ENCODE measurements around the gene ENAH. TPM values are rescaled to one million over a fixed set of nuclear protein-coding genes. Genes with fewer than 3 reads are reported as not detected.

The ENAH gene
- total and polyA plus RNA-seq, 8 donors, result 8.0 to 62.8 (median 31.9) TPM

DNA sequence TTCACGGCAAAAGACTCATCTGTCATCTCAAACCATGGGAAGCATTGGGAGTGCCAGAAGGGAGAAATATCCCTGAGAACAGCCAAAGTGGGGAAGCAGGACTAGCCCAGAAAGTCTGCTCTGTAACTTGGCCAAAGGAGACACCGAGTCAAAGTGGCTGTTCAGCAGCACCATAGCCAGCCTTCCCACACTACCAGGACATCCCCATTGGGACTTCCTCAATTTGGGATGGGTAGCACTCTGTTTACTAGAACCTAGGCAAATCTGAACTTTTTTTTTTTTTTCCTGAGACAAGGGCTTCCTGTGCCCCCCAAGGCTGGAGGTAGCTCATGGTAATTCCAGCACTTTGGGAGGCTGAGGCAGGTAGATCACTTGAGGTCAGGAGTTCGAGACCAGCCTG lies 93.0 kb downstream of the ENAH start:
- Histone ChIP-seq H3K9me3 (no peaks in the 10 kb centered on the region), H3K4me1 (peaks cover 0 to 3% (median 0%) of the 10 kb centered on the region in 3 donors), H3K4me3 (no peak overlapping the region), H3K27me3 (no peaks in the 10 kb centered on the region), H3K36me3 (no peaks in the 10 kb centered on the region), H3K27ac (no peak overlapping the region)
- DNase-seq, result no peak
- intact Hi-C loops (cut with DNase I), result loop anchor here in 2 of 3 donors (10.0 kb wide), 1 partner anchor 215 kb away; the partner anchor contains the start of gene SRP9 (in 2 of the 2)
- no peak for FAIRE-seq
- WGBS, 2 donors, result 92 to 98% methylated on average over 3 of the region's 3 CpGs
- TF ChIP-seq, protein P1, sequence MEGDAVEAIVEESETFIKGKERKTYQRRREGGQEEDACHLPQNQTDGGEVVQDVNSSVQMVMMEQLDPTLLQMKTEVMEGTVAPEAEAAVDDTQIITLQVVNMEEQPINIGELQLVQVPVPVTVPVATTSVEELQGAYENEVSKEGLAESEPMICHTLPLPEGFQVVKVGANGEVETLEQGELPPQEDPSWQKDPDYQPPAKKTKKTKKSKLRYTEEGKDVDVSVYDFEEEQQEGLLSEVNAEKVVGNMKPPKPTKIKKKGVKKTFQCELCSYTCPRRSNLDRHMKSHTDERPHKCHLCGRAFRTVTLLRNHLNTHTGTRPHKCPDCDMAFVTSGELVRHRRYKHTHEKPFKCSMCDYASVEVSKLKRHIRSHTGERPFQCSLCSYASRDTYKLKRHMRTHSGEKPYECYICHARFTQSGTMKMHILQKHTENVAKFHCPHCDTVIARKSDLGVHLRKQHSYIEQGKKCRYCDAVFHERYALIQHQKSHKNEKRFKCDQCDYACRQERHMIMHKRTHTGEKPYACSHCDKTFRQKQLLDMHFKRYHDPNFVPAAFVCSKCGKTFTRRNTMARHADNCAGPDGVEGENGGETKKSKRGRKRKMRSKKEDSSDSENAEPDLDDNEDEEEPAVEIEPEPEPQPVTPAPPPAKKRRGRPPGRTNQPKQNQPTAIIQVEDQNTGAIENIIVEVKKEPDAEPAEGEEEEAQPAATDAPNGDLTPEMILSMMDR (IDR thresholded peaks at IDR 0.05), result no peak
- ATAC-seq, result no peak

DNA sequence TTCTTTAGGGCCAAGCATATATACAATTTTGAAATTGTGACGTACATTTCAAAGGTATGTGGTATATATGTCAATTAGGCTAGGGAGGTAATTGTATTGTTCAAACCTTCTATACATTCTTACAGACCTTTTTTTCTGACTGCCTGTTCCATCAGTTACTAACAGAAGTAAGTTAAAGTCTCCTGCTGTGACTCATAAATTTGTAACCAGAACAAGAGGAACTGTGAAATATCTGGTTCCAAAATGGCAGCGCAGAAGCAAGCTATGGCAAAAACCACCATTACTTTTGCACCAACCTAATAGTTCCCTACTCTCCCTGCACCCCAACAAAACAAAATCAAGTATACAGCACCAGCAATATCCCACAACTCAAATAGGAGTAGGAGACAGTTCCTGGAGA lies 93.6 kb downstream of the ENAH start:
- 96 to 97% methylated on average over 2 of the region's 2 CpGs for WGBS, 2 donors
- no peak for DNase-seq
- TF ChIP-seq, protein P1 (IDR thresholded peaks at IDR 0.05), result no peak

DNA sequence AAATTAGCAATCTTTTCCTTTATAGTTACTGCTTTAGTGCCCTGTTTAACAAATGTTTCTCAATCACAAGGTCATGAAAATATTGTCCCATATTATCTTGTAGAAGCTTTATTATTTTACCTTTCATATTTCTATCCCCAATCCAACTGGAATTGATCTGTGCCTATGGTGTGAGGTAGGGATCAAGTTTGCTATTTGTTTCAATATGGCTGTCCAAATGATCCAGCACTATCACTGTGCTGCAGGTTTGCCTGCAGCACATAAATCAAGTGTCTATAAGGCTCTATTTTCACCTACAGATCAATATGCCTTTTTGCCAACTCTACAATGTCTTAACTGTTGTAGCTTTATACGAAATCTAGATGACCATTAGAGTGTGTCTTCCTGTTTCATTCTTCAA lies 96.2 kb downstream of the ENAH start:
- Histone ChIP-seq H3K27me3 (no peaks in the 10 kb centered on the region), H3K4me1 (no peaks in the 10 kb centered on the region), H3K27ac (no peak overlapping the region), H3K9me3 (no peaks in the 10 kb centered on the region), H3K4me3 (no peak overlapping the region), H3K36me3 (no peaks in the 10 kb centered on the region)
- FAIRE-seq (no peak), ATAC-seq (no peak), DNase-seq (no peak)
- TF ChIP-seq, protein P1 (IDR thresholded peaks at IDR 0.05), result no peak
- intact Hi-C loops (cut with DNase I), result loop anchor here in 2 of 3 donors (10.0 kb wide), 1 partner anchor 218 kb away; the partner anchor contains the start of gene SRP9 (in 2 of the 2)
- 94 to 100% methylated on average over 1 of the region's 1 CpG for WGBS, 2 donors

More for the DNA sequence above, 93.6 kb downstream of the ENAH start:
- intact Hi-C loops (cut with DNase I), result loop anchor here in 2 of 3 donors (10.0 kb wide), 1 partner anchor 215 kb away; the partner anchor contains the start of gene SRP9 (in 2 of the 2)
- ATAC-seq (no peak), FAIRE-seq (no peak)
- Histone ChIP-seq H3K4me3 (no peak overlapping the region), H3K4me1 (peaks cover 0 to 3% (median 0%) of the 10 kb centered on the region in 3 donors), H3K27me3 (no peaks in the 10 kb centered on the region), H3K36me3 (no peaks in the 10 kb centered on the region), H3K9me3 (no peaks in the 10 kb centered on the region), H3K27ac (no peak overlapping the region)

DNA sequence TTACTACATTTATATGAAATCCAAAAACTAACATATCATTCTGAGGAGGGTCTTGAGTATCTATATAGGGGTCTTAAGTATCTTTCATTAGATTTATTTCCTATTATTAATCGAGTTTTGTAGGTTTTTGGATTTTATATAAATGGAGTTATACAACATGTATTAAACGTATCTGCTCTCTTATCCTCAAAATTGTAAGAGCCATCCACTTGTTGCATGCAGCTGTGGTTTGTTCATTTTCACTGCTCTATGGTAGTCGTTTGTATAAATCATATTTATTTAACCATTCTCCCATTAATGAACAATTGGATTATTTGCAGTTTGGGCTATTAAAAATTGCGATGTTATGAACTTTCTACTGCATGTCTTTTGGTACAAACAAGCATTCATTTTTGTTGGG lies 97.1 kb downstream of the ENAH start:
- DNase-seq, result no peak
- TF ChIP-seq, protein P1 (IDR thresholded peaks at IDR 0.05), result no peak
- Histone ChIP-seq H3K27ac (no peak overlapping the region), H3K4me3 (no peak overlapping the region), H3K36me3 (no peaks in the 10 kb centered on the region), H3K27me3 (no peaks in the 10 kb centered on the region), H3K4me1 (no peaks in the 10 kb centered on the region), H3K9me3 (no peaks in the 10 kb centered on the region)
- no peak for ATAC-seq
- 84 to 88% methylated on average over 4 of the region's 4 CpGs for whole genome bisulfite sequencing, 2 donors
- intact Hi-C loops (cut with DNase I), result loop anchor here in 2 of 3 donors (10.0 kb wide), 1 partner anchor 219 kb away; the partner anchor contains the start of gene SRP9 (in 2 of the 2)
- FAIRE-seq, result no peak

DNA sequence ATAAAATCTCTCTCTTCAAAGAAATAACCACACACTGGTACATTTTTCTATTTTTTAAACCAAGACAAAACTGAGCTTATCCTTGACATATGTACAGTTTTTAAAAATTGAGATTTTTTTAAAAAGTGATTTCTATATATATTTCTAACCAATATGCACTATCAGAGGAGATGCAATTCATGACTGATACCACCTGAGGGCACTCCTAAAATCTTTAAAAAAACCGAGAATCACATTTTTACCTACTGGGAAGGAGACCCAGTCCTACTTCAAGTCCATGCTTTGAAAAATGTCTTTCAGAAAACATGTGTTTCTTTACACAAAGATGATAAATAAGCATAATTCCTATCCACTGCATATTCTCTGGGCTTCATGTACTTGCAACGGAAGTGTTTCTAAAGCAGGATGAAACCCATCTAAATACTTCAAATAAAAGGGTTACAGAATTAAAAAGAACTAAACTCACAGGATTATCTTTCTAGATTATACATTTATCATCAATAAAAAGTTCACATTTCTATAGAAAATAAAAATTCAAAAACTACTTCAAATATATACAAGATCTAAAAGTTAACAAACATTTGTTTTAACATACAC lies 98.6 kb downstream of the ENAH start:
- TF ChIP-seq, protein P1 (IDR thresholded peaks at IDR 0.05), result peak; percentile 8 to 59 (median 35)
- ATAC-seq (peak; percentile 69 to 84 (median 80)), DNase-seq (no peak), FAIRE-seq (peak; percentile 86)
- Histone ChIP-seq H3K9me3 (no peaks in the 10 kb centered on the region), H3K27ac (no peak overlapping the region), H3K4me3 (no peak overlapping the region), H3K27me3 (no peaks in the 10 kb centered on the region), H3K36me3 (no peaks in the 10 kb centered on the region), H3K4me1 (no peaks in the 10 kb centered on the region)
- intact Hi-C loops (cut with DNase I), result loop anchor here in 2 of 3 donors (10.0 kb wide), 1 partner anchor 220 kb away; the partner anchor contains the start of gene SRP9 (in 2 of the 2)
- 36 to 39% methylated on average over 2 of the region's 2 CpGs for WGBS, 2 donors

Data from pancreas (tissue), 10 donors.